WERI-Rb-1 (cell line): ENCODE data around the gene FUBP3.

Source experiments
- DNase-seq: peaks from one replicate; pipeline ENCODE4 v3.0.0-alpha.2; 2020
- H3K27ac ChIP-seq: fragments of 250-450 bp; sonication (Bioruptor Pico); 2 replicates; pipeline ENCODE4 v1.5.1; 2020; ENCODE audit warnings: mild to moderate bottlenecking, moderate library complexity
- H3K27me3 ChIP-seq: fragments of 250-450 bp; sonication (Bioruptor Pico); 2 replicates; pipeline ENCODE4 v1.5.1; 2021; ENCODE audit warnings: mild to moderate bottlenecking, low read depth, moderate library complexity; ENCODE audit not compliant: insufficient read depth, severe bottlenecking
- H3K36me3 ChIP-seq: fragments of 250-450 bp; sonication (Bioruptor Pico); 2 replicates; pipeline ENCODE4 v1.5.1; 2020; ENCODE audit warnings: mild to moderate bottlenecking, moderate library complexity
- H3K4me3 ChIP-seq: 2 replicates; pipeline ENCODE4 v1.5.1; 2011; ENCODE audit warnings: low read depth, mild to moderate bottlenecking, control low read depth, low read length
- H3K9me3 ChIP-seq: fragments of 250-450 bp; sonication (Bioruptor Pico); 2 replicates; pipeline ENCODE4 v1.5.1; 2021; ENCODE audit warnings: mild to moderate bottlenecking, moderate library complexity; ENCODE audit not compliant: severe bottlenecking
- TF ChIP-seq, protein P1 (sequence below): IDR thresholded peaks from 2 replicates; pipeline ENCODE4 v1.5.1; 2011; ENCODE audit warnings: low read depth, mild to moderate bottlenecking, control low read depth, inconsistent platforms, low read length

Gene FUBP3

DNA sequence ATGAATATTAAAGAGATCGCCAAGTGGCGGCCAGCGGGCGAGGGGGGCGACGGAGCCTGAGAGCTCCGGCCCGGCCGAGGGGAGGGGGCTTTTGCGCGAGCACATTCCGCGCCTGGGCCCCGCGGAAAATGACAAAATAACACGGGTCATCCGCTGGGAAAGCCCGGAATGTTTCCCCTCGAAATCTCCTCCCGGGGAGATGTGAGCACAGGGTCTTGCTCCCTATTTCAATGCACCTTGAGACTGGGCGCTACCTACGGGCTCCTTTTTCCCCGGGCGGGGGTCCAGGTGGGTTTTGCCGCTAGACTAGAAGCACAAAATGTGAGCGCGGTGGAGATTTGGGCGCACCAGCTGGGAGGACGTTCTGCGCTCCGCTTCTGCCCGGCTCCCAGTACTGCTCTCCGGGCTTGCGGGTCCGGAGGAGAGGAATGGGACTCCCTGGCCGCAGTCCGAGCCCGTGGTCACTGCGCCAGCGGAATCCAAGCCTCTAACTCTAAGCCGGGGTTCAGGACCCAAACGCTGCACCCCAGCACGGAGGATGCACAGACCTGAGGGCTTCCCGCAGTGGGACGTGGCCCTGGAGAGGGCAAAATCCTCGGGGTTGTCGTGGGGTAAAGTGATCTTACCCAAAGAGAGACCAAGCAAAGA is 82.2 kb downstream of the FUBP3 start:
- peak overlapping the region; percentile 35; the same call in 1 of the 2 replicates for H3K4me3 ChIP-seq

DNA sequence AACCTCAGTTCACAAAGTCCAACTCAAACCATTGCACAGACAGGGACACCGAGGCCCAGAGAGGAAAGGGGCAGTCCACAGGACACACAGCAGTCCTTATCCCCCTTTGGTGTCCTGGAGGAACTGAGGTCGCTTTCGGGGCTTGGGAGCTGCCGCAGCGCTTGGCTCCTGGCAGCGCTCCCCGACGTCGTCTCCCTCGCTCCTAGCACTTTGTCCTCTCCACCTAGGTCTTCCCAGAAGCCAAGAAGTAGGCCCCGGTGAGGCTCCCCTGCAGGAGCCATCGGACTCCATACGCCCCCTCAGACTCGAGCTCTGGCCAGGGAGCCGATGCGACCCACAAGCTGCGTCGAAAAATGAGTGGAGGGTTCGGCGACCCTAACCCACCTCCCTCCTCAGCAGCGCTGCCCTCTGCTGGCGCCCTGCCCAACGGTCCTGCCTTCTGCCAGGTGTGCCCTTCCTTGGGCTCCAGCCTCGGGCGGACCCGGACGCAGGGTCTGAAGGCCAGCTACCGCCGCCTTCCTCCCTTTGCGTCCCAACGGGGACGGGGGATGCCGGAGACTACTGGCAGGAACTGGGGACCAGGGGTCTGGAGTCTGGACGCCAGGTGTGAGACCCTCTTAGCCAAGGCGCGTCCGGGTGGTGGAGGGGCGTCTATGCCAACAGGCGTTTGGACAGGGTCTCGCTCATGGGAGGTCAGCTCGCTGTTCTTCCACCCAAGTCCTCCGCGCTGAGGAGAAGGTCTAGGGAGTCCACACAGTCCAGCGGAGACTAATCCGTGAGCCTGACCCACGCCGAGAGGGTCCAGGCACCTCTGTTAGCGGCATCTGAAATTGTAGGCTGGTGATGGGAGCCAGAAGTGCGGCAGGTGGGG is 83.0 kb downstream of the FUBP3 start:
- Histone ChIP-seq H3K36me3 (no peaks in the 10 kb centered on the region), H3K27ac (no peak overlapping the region), H3K9me3 (no peaks in the 10 kb centered on the region), H3K4me3 (no peak overlapping the region), H3K27me3 (peaks cover 99% of the 10 kb centered on the region)
- peak; percentile 35 for DNase-seq
- TF ChIP-seq, protein P1, sequence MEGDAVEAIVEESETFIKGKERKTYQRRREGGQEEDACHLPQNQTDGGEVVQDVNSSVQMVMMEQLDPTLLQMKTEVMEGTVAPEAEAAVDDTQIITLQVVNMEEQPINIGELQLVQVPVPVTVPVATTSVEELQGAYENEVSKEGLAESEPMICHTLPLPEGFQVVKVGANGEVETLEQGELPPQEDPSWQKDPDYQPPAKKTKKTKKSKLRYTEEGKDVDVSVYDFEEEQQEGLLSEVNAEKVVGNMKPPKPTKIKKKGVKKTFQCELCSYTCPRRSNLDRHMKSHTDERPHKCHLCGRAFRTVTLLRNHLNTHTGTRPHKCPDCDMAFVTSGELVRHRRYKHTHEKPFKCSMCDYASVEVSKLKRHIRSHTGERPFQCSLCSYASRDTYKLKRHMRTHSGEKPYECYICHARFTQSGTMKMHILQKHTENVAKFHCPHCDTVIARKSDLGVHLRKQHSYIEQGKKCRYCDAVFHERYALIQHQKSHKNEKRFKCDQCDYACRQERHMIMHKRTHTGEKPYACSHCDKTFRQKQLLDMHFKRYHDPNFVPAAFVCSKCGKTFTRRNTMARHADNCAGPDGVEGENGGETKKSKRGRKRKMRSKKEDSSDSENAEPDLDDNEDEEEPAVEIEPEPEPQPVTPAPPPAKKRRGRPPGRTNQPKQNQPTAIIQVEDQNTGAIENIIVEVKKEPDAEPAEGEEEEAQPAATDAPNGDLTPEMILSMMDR = peak; percentile 65

More for the DNA sequence above, 82.2 kb downstream of the FUBP3 start:
- H3K27me3 ChIP-seq = peaks cover 99% of the 10 kb centered on the region
- TF ChIP-seq, protein P1 = no peak
- H3K36me3 ChIP-seq = no peaks in the 10 kb centered on the region
- no peaks in the 10 kb centered on the region for H3K9me3 ChIP-seq
- H3K27ac ChIP-seq = no peak overlapping the region
- DNase-seq = no peak

DNA sequence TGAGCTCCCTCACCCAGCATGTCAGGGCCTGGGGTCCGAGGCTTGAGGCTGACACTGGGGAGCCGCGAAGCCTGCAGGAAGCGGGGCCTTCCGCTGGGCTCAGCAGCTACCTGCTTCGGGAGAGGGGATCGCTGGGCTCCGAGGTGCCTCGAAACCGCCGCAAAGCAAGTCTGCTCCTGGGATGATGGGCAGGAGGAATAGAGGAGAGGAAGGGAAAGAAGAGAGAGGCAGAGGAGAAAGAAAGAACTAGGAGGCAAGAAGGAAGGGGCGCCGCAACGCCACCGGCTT is 83.5 kb downstream of the FUBP3 start:
- TF ChIP-seq, protein P1 = no peak
- H3K36me3 ChIP-seq = no peaks in the 10 kb centered on the region
- no peak overlapping the region; the same call in 1 of the 2 replicates for H3K4me3 ChIP-seq
- DNase-seq = no peak
- H3K9me3 ChIP-seq = no peaks in the 10 kb centered on the region
- H3K27ac ChIP-seq = no peak overlapping the region
- H3K27me3 ChIP-seq = peaks cover 97% of the 10 kb centered on the region

DNA sequence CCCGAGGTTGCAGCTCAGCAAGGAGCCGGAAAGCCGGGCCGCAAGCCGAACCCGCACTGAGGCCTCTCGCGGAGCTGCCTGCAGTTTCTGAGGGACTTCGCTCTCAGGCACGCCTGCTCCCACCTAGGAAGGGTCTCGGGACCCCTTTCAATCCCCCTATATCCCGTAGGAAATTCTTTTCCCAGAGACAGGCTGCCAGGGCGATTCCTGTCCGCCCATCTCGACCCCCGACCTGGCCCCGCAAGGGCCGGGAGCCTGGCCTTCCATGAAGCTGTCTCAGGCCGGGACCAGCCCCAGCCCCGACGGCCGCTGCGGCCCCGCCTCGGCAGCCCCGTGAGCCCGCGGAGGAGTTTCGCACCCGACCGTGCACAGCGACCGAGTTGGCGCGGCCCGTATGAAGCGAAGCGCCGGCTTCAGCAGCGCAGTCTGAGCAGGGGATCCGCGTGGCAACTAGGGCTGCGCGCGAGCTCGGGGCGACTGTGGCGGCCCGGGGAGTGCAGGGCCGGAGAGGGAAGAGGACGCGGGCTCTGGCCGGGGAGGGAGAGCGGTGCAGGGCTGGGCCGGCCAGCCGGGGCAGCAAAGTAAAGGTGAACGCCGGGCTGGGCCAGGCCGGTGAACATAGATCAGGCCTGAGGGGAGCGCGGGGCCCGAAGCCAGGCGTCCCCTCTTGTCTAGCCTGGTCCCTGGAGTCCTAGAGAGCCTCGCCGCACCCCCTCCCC is 84.0 kb downstream of the FUBP3 start:
- Histone ChIP-seq H3K9me3 (no peaks in the 10 kb centered on the region), H3K27me3 (peaks cover 97% of the 10 kb centered on the region), H3K36me3 (no peaks in the 10 kb centered on the region), H3K4me3 (peak overlapping the region; percentile 8; the same call in 1 of the 2 replicates), H3K27ac (no peak overlapping the region)
- TF ChIP-seq, protein P1 = no peak
- peak; percentile 52 for DNase-seq

DNA sequence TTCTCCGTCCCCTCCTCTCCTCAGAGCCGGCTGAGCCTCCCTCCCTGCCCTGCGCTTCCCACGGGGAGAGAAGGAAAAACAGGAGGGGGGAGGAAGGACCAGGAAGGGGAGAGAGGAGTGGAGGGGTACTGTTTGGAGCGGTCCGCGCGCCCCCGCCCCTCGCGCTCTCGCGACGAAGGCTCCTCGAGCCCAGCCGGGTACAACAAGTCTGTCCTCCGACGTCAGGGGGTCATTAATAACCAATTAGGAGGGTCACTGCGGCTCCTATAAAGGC is 84.5 kb downstream of the FUBP3 start:
- Histone ChIP-seq H3K36me3 (no peaks in the 10 kb centered on the region), H3K27me3 (peaks cover 94% of the 10 kb centered on the region), H3K27ac (no peak overlapping the region), H3K9me3 (no peaks in the 10 kb centered on the region), H3K4me3 (no peak overlapping the region)
- DNase-seq = no peak
- TF ChIP-seq, protein P1 = no peak
